Measurements from ENCODE around the gene EIF4E2.
"Not testable (repeated sequence)": the region's sequence is repeated elsewhere in the genome, so short reads cannot be mapped to it uniquely, and the experiment has no call there.

EIF4E2 gene

GRCh38 chr2:232568161-232568560 lies 17.7 kb downstream of the EIF4E2 start:
- no peak for DNase-seq (ENCODE audit: low read depth in 2 of 2)

- DNase-seq (ENCODE audit: low read depth in 2 of 2): no peak
Measured at GRCh38 chr2:232569541-232569940, 19.1 kb downstream of the EIF4E2 start.

GRCh38 chr2:232570481-232570880 lies 20.0 kb downstream of the EIF4E2 start:
- DNase-seq (ENCODE audit: low read depth in 2 of 2): not testable (repeated sequence)

DNA sequence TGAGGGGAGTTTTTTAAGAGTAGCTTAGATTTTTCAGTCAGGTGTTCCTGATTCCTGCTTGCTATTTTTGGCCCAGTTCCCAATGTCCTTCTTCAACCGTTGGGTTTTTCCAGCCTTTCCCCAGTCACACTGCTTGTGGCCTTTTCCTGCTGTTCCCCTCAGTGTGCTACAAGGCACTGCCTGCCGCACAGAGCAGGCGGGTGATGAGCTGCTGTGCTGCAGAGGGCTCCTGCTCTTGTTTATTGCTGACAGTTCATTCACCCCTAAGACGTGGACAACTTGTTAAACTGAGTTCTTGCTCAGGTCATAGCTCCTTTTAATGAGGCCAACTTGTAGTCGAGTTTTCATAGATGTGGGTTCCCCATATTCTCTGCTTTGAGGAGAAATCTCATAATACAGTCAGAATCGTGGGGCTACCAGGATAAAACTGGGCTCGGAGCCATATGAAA lies 20.6 kb downstream of the EIF4E2 start:
- DNase-seq (ENCODE audit: low read depth in 2 of 2): no peak

DNA sequence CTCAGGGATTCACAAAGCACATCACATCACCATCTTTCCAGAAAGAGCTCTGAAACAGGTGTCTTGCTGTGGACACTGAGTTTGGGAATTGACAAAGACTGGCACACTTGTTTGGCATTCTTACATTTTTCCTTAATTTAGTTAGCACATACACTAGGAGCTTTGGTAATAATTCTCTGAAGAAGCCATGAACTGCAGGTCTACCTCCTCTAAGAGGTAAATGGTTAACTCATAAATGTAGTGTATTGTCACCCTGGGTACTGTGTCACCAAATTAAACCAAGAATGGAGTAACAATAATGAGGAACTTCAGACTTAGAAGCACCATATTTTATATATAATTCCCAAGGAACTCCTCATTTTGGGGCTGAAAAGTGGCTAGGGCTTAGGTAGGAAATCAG lies 22.6 kb downstream of the EIF4E2 start:
- DNase-seq (ENCODE audit: low read depth in 2 of 2): no peak

DNA sequence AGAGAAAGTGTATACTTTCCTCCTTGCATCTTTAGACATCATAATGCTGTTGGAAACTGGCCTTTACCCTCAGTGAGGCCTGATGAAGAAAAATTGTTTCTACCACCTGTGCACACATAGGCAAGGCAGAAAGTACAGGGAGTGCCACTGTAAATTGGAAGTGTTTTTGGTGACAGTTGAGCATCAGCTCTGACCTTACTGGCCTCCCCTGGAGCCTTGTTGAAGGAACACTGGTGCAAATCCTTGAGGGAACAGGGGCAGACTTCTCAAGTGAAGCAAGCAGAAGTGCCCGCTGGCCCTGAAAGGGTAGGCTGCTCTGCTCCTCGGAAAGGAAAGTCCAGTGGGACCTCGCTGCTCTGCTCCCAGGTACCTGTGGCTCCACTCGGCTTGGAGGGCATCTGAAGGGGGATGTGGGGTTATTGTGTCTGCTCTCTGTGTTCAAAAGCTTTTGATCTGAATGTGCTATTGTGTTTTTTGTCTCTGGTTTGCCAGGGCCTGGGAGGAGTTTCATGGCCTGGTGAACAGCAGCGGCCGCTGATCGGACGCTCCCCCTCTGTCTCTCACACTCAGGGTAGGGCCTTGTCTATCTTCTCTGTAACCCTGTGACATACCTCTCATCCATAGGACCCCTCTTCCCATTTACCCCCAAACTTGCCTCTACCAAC lies 23.4 kb downstream of the EIF4E2 start:
- no peak for DNase-seq (ENCODE audit: low read depth in 2 of 2)

GRCh38 chr2:232574674-232575403 lies 24.4 kb downstream of the EIF4E2 start:
- DNase-seq (ENCODE audit: low read depth in 2 of 2): no peak

DNA sequence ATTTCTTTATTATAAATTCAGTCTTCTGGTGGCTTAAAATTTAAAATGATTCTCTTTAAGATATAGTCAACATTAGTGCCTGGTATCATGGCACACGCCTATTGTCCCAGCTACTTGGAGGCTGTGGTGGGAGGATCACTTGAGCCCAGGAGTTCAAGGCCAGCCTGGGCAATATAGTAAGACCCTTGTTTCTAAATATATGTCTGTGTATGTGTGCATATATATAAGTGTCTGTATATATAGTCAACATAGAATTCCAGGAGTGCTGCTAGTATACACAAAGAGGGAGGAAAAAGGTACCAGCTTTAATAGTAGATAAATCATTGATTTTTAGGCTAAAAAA lies 24.9 kb downstream of the EIF4E2 start:
- no peak for DNase-seq (ENCODE audit: low read depth in 2 of 2)

DNA sequence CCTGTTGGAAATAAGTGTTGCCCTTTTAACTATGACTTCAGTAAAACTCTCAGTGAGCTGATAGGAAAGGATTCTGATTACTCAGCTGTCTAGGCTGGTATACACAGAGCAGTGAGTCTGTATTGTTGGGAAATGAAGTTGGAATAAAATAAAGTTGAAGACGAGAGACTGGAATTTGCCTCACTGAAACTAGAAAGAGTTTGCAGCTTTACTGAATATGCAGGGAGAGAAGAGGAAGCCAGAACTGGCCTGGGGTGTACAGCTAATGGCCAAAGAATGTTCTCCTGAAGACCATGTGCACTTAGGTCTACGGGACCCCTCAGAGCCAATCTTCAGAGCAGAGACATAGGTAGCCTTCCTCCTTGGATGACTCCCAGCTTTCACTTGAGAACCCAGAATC lies 26.5 kb downstream of the EIF4E2 start:
- DNase-seq (ENCODE audit: low read depth in 2 of 2): no peak

DNA sequence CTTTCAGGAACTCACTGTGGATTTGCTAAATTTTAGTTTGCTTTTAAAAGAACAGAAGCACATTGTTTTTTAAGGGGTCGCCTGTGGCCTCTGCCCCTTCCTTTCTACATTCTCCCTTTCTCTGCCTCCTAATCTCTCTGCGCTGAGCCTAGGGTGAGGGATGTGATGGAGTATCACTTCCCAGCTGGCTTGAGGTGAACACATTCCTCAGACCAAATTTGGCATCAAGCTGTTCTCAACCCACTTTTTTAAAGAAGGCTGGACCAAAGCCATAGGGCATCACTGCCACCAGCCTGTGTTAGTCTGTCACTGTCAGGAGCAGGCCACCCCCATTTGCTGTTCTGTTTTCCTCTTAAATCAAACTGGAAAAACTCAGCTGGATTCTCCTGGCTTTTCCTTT lies 27.4 kb downstream of the EIF4E2 start:
- no peak for DNase-seq (ENCODE audit: low read depth in 2 of 2)

GRCh38 chr2:232578626-232579025 lies 28.1 kb downstream of the EIF4E2 start:
- DNase-seq (ENCODE audit: low read depth in 2 of 2): no peak

DNA sequence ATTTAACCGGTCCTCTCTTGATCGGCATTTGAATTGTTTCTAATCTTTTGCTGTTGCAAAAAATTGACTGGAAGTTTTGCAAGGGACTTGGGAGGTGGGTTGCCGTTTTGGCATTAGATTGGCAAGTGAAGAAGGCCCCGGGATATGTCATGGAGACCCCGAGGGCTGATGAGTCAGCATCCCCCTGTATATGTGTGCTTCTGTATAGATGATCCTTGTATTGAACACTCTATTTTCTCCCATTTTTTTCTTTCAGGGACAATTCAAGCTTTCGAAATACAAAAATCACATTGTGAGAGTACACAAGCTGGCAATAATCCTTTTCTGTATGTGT lies 30.1 kb downstream of the EIF4E2 start:
- no peak for DNase-seq (ENCODE audit: low read depth in 2 of 2)

DNA sequence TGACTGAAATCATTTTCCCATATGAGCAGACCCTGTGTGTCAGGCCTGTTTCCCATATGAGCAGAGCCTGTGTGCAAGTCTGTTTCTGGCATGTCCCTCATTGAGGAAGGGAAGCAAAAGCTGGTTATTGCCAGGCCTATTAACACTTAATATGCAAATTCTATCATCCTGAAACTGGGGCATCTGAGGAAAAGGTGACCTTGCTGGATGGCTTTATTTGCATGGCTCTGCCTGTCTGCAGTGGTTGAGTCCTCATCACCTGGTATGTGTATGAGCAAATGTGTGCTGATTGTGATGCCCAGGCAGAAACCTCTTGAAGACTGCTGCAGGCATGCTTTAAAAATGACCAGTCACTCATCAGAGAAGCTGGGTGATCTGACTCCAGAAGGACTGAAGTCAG lies 31.2 kb downstream of the EIF4E2 start:
- no peak for DNase-seq (ENCODE audit: low read depth in 2 of 2)

- no peak for DNase-seq (ENCODE audit: low read depth in 2 of 2)
Measured at GRCh38 chr2:232584238-232584637, 33.7 kb downstream of the EIF4E2 start.

- DNase-seq (ENCODE audit: low read depth in 2 of 2): no peak
Measured at GRCh38 chr2:232586943-232587505, 36.5 kb downstream of the EIF4E2 start.

- no peak for DNase-seq (ENCODE audit: low read depth in 2 of 2)
Measured at GRCh38 chr2:232587512-232587911, 37.0 kb downstream of the EIF4E2 start.

DNA sequence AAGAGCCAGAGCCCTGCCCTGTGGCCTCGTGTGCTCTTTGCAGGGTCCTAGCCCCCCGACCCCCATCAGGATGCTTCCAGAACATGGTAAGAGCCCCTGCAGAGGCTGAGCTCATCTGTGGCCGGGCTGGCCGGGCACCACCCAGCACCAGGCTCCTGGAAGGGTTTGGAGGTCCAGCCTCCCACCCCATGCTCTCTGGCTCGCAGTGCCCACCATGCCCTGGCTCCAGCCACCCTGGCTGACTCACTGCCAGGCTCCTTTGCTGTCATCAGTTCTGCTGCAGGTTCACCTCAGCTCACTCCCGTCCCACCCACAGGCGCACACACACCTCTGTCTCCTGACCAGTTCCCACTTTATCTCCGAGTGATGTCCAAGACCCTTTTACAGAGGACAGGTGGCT lies 37.5 kb downstream of the EIF4E2 start:
- no peak for DNase-seq (ENCODE audit: low read depth in 2 of 2)

- DNase-seq (ENCODE audit: low read depth in 2 of 2): no peak
Measured at GRCh38 chr2:232588680-232589585, 38.4 kb downstream of the EIF4E2 start.

DNA sequence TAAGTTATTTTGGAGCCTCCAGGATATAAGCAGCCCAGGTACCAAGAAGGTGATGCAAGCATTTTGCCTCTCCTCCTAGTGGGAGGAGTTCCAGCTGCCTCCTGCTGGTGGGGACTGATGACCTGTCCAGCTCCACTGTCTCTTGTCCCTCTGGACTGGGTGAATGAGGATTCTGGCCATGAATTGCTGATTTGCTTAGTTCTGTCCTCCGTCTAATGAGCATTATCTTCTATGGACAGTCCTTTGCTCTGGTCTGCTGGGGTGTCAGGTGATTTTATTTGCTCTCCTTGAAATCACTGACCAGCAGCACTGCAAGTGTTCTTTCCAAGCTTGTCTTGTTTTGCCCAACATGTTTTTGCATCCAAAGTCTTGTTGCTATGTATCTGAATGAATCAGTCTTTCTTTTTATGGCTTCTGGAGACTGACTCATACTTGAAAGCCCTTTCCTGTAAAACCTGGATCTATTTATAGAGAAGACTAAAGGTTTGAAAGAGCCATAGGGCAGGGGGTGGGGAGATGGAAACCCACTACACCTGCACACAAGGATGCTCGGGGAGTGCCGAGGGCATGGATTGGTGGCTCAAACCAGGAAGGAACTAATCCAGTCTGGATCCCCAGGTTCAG lies 42.4 kb downstream of the EIF4E2 start:
- no peak for DNase-seq (ENCODE audit: low read depth in 2 of 2)

DNA sequence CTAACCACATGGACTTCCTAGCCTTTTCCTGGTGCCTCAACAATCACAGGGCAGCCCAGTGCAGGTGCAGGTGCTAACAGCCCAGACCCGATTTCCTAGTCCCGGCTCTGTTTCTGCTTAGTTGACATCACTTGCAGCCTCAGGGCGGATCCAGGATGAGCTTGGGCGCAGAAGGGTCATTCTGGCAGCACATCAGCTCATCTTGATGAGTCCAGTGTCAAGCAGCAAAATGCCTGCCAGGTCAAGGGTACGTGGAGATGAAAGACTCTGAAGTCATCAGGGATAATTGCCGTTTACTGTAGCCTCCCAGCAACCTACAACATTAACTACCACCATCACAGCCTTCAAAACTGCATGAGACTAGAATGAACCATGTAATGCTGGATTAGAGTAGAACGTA lies 43.5 kb downstream of the EIF4E2 start:
- no peak for DNase-seq (ENCODE audit: low read depth in 2 of 2)

- DNase-seq (ENCODE audit: low read depth in 2 of 2): no peak
Measured at GRCh38 chr2:232597362-232598079, 47.0 kb downstream of the EIF4E2 start.

All from stimulated activated CD8-positive, alpha-beta memory T cell treated with anti-CD3 and anti-CD28 coated beads, Interleukin-7, amount 100 ng/mL, for 1 hour (primary cell).